BLaER1 (cell line): ENCODE measurements around the gene ORM1.

Experiments
- H3K27ac ChIP-seq: shearing (Covaris generic); formaldehyde crosslinking; 2 replicates; pipeline ENCODE4 v1.8.1; 2022
- H3K27me3 ChIP-seq: shearing (Covaris generic); formaldehyde crosslinking; 2 replicates; pipeline ENCODE4 v1.8.1; 2022
- H3K36me3 ChIP-seq: shearing (Covaris generic); formaldehyde crosslinking; 2 replicates; pipeline ENCODE4 v1.8.1; 2022
- H3K4me1 ChIP-seq: shearing (Covaris generic); formaldehyde crosslinking; 2 replicates; pipeline ENCODE4 v1.8.1; 2022
- H3K4me2 ChIP-seq: shearing (Covaris generic); formaldehyde crosslinking; 2 replicates; pipeline ENCODE4 v1.8.1; 2022
- H3K4me3 ChIP-seq: shearing (Covaris generic); formaldehyde crosslinking; 2 replicates; pipeline ENCODE4 v1.8.1; 2022
- H3K9ac ChIP-seq: shearing (Covaris generic); formaldehyde crosslinking; 2 replicates; pipeline ENCODE4 v1.8.1; 2022
- H3K9me3 ChIP-seq: shearing (Covaris generic); formaldehyde crosslinking; 2 replicates; pipeline ENCODE4 v1.8.1; 2022
- H4K20me1 ChIP-seq: shearing (Covaris generic); formaldehyde crosslinking; 2 replicates; pipeline ENCODE4 v1.8.1; 2022
- Cebpa-rat ChIP-seq: shearing (Covaris generic); IDR thresholded peaks from 2 replicates; pipeline ENCODE4 v1.8.1; 2022

Gene ORM1

GRCh38 chr9:114304416-114305188 lies 18.3 kb upstream of the ORM1 start:
- Histone ChIP-seq H3K36me3 (peaks cover 95% of the 10 kb centered on the region), H3K27ac (no peak overlapping the region), H3K4me2 (no peak overlapping the region), H3K27me3 (no peaks in the 10 kb centered on the region), H3K9me3 (no peaks in the 10 kb centered on the region), H3K4me1 (peaks cover 8% of the 10 kb centered on the region; the same call in 1 of the 2 replicates), H3K4me3 (no peak overlapping the region), H4K20me1 (no peaks in the 10 kb centered on the region), H3K9ac (no peak overlapping the region; the same call in 1 of the 2 replicates)
- no peak for TF ChIP-seq Cebpa-rat

DNA sequence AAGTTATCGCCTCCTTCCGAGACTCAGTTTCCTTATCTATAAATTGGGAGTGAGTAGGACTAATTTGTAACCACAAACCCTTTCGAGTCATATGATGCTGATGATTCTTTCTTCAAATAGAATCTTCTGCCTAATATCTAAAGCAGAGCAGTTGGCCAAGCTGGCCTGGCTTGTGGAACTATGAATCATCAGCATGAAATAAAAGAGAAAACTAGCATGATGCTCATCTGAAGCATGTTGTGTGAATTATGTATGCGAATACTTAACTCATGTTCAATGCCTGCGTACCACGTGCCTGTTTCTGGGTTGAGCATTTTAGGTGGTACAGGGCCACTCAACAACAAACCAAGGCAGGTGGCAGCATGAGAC lies 15.0 kb upstream of the ORM1 start:
- Histone ChIP-seq H3K4me1 (peaks cover 8% of the 10 kb centered on the region; the same call in 1 of the 2 replicates), H3K9ac (no peak overlapping the region), H3K9me3 (no peaks in the 10 kb centered on the region), H3K4me2 (no peak overlapping the region), H3K27ac (no peak overlapping the region), H4K20me1 (no peaks in the 10 kb centered on the region), H3K27me3 (no peaks in the 10 kb centered on the region), H3K36me3 (peaks cover 90% of the 10 kb centered on the region), H3K4me3 (no peak overlapping the region)
- no peak for TF ChIP-seq Cebpa-rat

- no peak overlapping the region for H3K4me2 ChIP-seq
- H4K20me1 ChIP-seq = no peaks in the 10 kb centered on the region
- H3K9me3 ChIP-seq = no peaks in the 10 kb centered on the region
- H3K4me3 ChIP-seq = no peak overlapping the region
- TF ChIP-seq Cebpa-rat = no peak
- peaks cover 85% of the 10 kb centered on the region for H3K36me3 ChIP-seq
- no peak overlapping the region for H3K27ac ChIP-seq
- no peak overlapping the region for H3K9ac ChIP-seq
- peaks cover 8% of the 10 kb centered on the region; the same call in 1 of the 2 replicates for H3K4me1 ChIP-seq
- H3K27me3 ChIP-seq = no peaks in the 10 kb centered on the region
Observed at GRCh38 chr9:114308361-114308950, 14.4 kb upstream of the ORM1 start.

DNA sequence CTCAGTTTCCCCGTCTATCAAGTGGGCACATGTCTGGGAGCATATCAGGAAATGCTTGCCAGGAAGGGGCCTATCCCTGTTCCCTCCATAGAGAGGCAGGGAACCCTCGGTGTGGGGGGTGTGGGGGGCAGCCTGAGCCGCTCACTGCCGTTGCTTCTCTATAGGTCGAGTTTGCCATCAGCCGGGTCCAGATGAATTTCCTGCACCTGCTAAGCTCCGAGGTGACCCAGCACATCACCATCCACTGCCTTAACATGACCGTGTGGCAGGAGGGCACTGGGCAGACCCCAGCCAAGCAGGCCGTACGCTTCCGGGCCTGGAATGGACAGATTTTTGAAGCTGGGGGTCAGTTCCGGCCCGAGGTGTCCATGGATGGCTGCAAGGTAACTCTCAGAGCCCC lies 13.8 kb upstream of the ORM1 start:
- H3K4me2 ChIP-seq = no peak overlapping the region
- no peak overlapping the region for H3K27ac ChIP-seq
- H3K4me3 ChIP-seq = no peak overlapping the region
- H3K4me1 ChIP-seq = peaks cover 8% of the 10 kb centered on the region; the same call in 1 of the 2 replicates
- H3K9me3 ChIP-seq = no peaks in the 10 kb centered on the region
- no peak for TF ChIP-seq Cebpa-rat
- no peaks in the 10 kb centered on the region for H3K27me3 ChIP-seq
- H4K20me1 ChIP-seq = no peaks in the 10 kb centered on the region
- no peak overlapping the region for H3K9ac ChIP-seq
- H3K36me3 ChIP-seq = peaks cover 78% of the 10 kb centered on the region

GRCh38 chr9:114310471-114311450 lies 12.1 kb upstream of the ORM1 start:
- no peak overlapping the region for H3K4me2 ChIP-seq
- no peak overlapping the region for H3K27ac ChIP-seq
- H3K36me3 ChIP-seq = peaks cover 63% of the 10 kb centered on the region
- no peak overlapping the region for H3K4me3 ChIP-seq
- H3K9ac ChIP-seq = no peak overlapping the region
- peaks cover under 1% of the 10 kb centered on the region; the same call in 1 of the 2 replicates for H3K4me1 ChIP-seq
- TF ChIP-seq Cebpa-rat = no peak
- no peaks in the 10 kb centered on the region for H4K20me1 ChIP-seq
- H3K9me3 ChIP-seq = no peaks in the 10 kb centered on the region
- H3K27me3 ChIP-seq = no peaks in the 10 kb centered on the region

GRCh38 chr9:114311571-114312512 lies 11.1 kb upstream of the ORM1 start:
- Histone ChIP-seq H3K4me2 (no peak overlapping the region), H3K4me1 (peaks cover 9% of the 10 kb centered on the region), H3K27me3 (no peaks in the 10 kb centered on the region), H3K4me3 (no peak overlapping the region), H4K20me1 (no peaks in the 10 kb centered on the region), H3K27ac (no peak overlapping the region), H3K9ac (no peak overlapping the region), H3K36me3 (peaks cover 53% of the 10 kb centered on the region), H3K9me3 (no peaks in the 10 kb centered on the region)
- TF ChIP-seq Cebpa-rat = no peak

GRCh38 chr9:114312513-114312875 lies 10.4 kb upstream of the ORM1 start:
- Histone ChIP-seq H3K36me3 (peaks cover 47% of the 10 kb centered on the region), H3K4me3 (no peak overlapping the region), H3K4me1 (peaks cover 12% of the 10 kb centered on the region), H3K9me3 (no peaks in the 10 kb centered on the region), H4K20me1 (no peaks in the 10 kb centered on the region), H3K27ac (no peak overlapping the region), H3K9ac (no peak overlapping the region), H3K27me3 (no peaks in the 10 kb centered on the region), H3K4me2 (no peak overlapping the region)
- no peak for TF ChIP-seq Cebpa-rat

GRCh38 chr9:114313186-114313585 lies 9.7 kb upstream of the ORM1 start:
- no peak overlapping the region for H3K9ac ChIP-seq
- H4K20me1 ChIP-seq = no peaks in the 10 kb centered on the region
- no peak overlapping the region for H3K4me2 ChIP-seq
- H3K9me3 ChIP-seq = no peaks in the 10 kb centered on the region
- peaks cover 40% of the 10 kb centered on the region for H3K36me3 ChIP-seq
- TF ChIP-seq Cebpa-rat = no peak
- peaks cover 18% of the 10 kb centered on the region for H3K4me1 ChIP-seq
- H3K27me3 ChIP-seq = no peaks in the 10 kb centered on the region
- no peak overlapping the region for H3K4me3 ChIP-seq
- H3K27ac ChIP-seq = no peak overlapping the region
